Mesothelial cell of epicardium (in vitro differentiated cells): Measurements from ENCODE around the gene HPCAL1. TPM values are rescaled to one million over a fixed set of nuclear protein-coding genes. Genes with fewer than 3 reads are reported as not detected.

Source experiments
- DNase-seq, 2 experiments: peaks; one replicate each; pipeline ENCODE4 v3.0.0; 2021; ENCODE audit warnings: low spot score in 2 of 2; ENCODE audit not compliant: unreplicated experiment in 2 of 2
- H3K27ac Mint-ChIP-seq: 2 replicates; pipeline ENCODE4 v1.8.0; 2021; ENCODE audit warnings: mixed read lengths
- H3K27me3 Mint-ChIP-seq: 2 replicates; pipeline ENCODE4 v1.8.0; 2021; ENCODE audit warnings: low read depth, mixed read lengths
- H3K36me3 Mint-ChIP-seq: 2 replicates; pipeline ENCODE4 v1.8.0; 2021; ENCODE audit warnings: mixed read lengths
- H3K4me1 Mint-ChIP-seq: 2 replicates; pipeline ENCODE4 v1.8.0; 2021; ENCODE audit warnings: mixed read lengths
- H3K4me3 Mint-ChIP-seq: 2 replicates; pipeline ENCODE4 v1.8.0; 2021; ENCODE audit warnings: mild to moderate bottlenecking, moderate library complexity, mixed read lengths
- H3K9me3 Mint-ChIP-seq: 2 replicates; pipeline ENCODE4 v1.8.0; 2021; ENCODE audit warnings: mixed read lengths
- total RNA-seq: library from RNA; stranded (reverse); gene quantifications from 3 replicates; pipeline ENCODE4 v1.2.1, GENCODE V29; 2021
- TF ChIP-seq, protein P1 (sequence below): fragments of 200-600 bp; sonication (generic); IDR thresholded peaks from one replicate; pipeline ENCODE4 v1.5.0; 2021; ENCODE audit warnings: antibody characterized with exemption; ENCODE audit not compliant: unreplicated experiment

Gene HPCAL1
- total RNA-seq, 1 donor from 2014 or later, result 17.5 TPM

DNA sequence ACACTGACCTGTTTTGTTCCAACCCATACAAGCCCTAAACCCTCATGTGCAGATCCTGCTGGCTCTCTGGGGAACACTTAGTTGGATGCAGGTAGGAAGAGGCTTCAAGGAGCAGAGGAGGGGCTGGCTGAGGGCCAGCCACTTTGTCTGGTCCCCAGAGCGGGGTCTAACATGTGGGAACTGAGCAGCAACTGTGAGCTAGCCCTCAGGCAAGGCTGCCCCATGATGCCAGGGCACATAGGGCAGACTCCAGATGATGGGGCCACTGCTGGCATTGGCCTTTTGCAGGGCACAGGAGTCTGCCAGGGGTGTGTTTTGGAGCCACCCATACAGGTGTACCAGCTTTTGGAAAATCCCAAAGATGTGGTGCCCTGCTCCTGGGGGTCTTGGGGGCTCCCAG, 67.7 kb downstream of the HPCAL1 start:
- DNase-seq, result no peak
- Mint-ChIP-seq H3K27ac (no peak overlapping the region), H3K36me3 (no peaks in the 10 kb centered on the region), H3K4me3 (no peak overlapping the region), H3K4me1 (peaks cover 6% of the 10 kb centered on the region), H3K27me3 (no peaks in the 10 kb centered on the region), H3K9me3 (no peaks in the 10 kb centered on the region)
- TF ChIP-seq, protein P1, sequence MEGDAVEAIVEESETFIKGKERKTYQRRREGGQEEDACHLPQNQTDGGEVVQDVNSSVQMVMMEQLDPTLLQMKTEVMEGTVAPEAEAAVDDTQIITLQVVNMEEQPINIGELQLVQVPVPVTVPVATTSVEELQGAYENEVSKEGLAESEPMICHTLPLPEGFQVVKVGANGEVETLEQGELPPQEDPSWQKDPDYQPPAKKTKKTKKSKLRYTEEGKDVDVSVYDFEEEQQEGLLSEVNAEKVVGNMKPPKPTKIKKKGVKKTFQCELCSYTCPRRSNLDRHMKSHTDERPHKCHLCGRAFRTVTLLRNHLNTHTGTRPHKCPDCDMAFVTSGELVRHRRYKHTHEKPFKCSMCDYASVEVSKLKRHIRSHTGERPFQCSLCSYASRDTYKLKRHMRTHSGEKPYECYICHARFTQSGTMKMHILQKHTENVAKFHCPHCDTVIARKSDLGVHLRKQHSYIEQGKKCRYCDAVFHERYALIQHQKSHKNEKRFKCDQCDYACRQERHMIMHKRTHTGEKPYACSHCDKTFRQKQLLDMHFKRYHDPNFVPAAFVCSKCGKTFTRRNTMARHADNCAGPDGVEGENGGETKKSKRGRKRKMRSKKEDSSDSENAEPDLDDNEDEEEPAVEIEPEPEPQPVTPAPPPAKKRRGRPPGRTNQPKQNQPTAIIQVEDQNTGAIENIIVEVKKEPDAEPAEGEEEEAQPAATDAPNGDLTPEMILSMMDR, result no peak

DNA sequence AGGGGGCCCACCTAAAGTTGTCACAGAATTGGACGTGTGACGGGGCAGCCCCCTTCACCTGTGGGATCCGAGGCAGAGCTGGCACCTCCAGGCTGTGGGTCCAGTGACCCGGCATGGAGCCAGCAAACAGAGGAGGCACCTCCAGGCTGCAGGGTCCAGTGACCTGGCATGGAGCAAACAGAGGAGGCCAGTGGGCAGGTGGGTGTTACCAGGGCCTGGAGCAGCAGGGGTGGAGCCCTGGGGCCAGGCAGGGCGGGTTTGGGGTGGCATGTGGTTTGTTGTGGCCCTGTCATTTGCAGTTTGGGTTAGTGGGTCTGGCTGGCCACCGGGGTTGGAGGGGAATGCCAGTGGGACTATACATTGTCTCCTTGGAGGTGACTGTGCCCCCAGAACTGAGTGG, 68.2 kb downstream of the HPCAL1 start:
- H3K9me3 Mint-ChIP-seq, result no peaks in the 10 kb centered on the region
- no peak overlapping the region for H3K4me3 Mint-ChIP-seq
- no peak for DNase-seq
- H3K36me3 Mint-ChIP-seq, result no peaks in the 10 kb centered on the region
- H3K4me1 Mint-ChIP-seq, result peaks cover 6% of the 10 kb centered on the region
- H3K27me3 Mint-ChIP-seq, result no peaks in the 10 kb centered on the region
- H3K27ac Mint-ChIP-seq, result no peak overlapping the region
- TF ChIP-seq, protein P1, result no peak

DNA sequence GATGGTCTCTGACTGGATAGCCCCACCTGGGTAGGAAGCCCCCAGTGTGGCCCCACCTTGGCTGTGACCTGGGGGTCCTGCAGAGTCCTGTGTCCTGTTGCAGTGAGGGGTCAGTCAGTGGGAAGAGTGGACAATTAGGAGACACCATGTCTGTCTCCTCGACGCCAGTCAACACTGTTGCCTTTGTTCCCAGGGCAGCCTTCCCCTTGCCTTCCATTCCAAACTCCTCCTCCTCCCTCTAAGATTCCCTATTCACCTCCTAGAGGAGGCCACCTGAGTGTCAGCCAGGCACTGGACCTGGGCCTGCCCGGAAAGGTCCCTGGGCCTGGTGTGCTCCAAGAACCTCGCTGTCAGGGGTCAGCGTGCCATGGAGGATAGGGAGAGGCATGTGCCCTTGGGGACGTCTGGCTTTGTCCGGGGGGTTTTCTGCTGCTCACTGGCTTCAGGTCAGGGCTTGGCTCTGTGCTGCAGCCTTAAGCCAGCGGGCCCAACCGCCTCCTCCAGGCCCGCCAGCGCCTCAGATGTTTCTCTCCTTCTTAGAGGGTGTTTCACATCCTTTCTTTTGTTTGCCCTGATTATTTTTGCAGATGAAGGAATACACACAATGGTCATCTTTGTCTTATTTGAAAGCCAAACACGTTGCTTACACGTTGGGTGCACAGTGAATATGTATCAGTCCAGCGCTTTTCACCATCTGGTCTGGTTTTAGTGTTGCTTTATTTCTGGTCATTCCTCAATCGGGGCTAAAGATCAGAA, 68.9 kb downstream of the HPCAL1 start:
- Mint-ChIP-seq H3K4me1 (peaks cover 6% of the 10 kb centered on the region), H3K4me3 (no peak overlapping the region), H3K27me3 (no peaks in the 10 kb centered on the region), H3K36me3 (no peaks in the 10 kb centered on the region), H3K9me3 (no peaks in the 10 kb centered on the region), H3K27ac (no peak overlapping the region)
- DNase-seq, result no peak
- TF ChIP-seq, protein P1, result no peak

- no peak overlapping the region for H3K4me3 Mint-ChIP-seq
- H3K36me3 Mint-ChIP-seq, result no peaks in the 10 kb centered on the region
- peaks cover 6% of the 10 kb centered on the region for H3K4me1 Mint-ChIP-seq
- H3K27ac Mint-ChIP-seq, result no peak overlapping the region
- H3K27me3 Mint-ChIP-seq, result no peaks in the 10 kb centered on the region
- DNase-seq, result no peak
- H3K9me3 Mint-ChIP-seq, result no peaks in the 10 kb centered on the region
- TF ChIP-seq, protein P1, result no peak
Measured at GRCh38 chr2:10372203-10372861, 69.6 kb downstream of the HPCAL1 start.

DNA sequence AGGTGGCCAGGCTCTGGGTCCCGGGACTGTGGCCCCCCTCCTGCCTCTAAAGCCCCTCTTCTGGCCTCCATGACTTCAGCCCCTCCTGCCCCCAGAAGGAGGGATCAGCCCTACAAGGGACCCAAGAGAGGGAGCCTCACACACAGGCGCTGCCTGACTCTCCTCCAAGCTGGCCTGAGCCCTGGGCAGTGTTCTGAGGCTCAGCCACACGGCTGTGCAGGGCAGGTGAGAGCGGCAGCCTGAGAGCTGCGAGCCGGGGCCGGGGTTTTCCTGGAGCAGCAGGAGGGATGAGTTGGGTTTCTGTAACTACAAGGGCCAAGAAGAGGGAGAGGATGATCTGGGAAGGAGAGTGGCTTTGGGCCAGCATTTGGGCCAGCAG, 70.1 kb downstream of the HPCAL1 start:
- H3K9me3 Mint-ChIP-seq, result no peaks in the 10 kb centered on the region
- TF ChIP-seq, protein P1, result no peak
- H3K4me3 Mint-ChIP-seq, result no peak overlapping the region
- no peak for DNase-seq
- no peaks in the 10 kb centered on the region for H3K27me3 Mint-ChIP-seq
- peaks cover 6% of the 10 kb centered on the region for H3K4me1 Mint-ChIP-seq
- no peaks in the 10 kb centered on the region for H3K36me3 Mint-ChIP-seq
- H3K27ac Mint-ChIP-seq, result no peak overlapping the region
